DMS53 treated with DMSO at 0.1 percent for 48 hours (cell line): ENCODE measurements around the gene LYST.

Experiments
- DNase-seq: peaks from one replicate; lab custom pipeline; 2025; ENCODE audit not compliant: unreplicated experiment; lab: John Stamatoyannopoulos, UW

Gene LYST

DNA sequence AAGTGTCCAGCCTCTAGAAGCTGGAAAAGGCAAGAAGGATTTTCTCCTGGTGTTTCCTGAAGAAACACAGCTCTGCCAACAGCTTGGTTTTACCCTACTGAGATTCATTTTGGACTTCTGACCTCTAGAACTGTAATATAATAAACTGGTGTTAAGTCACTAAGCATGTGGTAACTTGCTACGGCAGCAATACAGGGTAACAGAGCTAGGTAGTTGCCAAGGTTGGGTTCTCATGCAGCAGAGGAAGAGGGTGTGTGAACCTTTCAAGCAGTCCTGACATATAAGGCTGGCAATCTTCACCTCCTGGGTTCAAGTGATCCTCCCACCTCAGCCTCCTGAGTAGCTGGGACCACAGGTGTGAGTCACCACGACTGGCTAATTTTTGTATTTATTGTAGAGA, 253.1 kb downstream of the LYST start:
- no peak for DNase-seq

DNA sequence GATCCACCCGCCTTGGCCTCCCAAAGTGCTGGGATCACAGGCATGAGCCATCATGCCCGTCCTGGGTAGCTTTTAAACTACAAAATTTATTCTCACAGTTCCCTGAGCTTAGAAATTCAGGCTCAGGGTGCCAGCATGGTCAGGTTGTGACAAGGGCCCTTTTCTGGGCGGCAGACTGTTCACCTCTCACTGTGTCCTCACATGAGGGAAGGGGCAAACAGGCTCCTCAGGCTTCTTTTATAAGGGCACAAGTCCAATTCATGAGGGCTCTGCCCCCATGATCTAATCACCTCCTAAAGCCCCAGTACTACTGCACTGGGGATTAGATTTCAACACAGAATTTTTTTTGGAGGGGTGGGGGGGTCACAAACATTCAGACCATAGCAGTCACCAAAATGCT, 253.9 kb downstream of the LYST start:
- no peak for DNase-seq
